CD4-positive, alpha-beta memory T cell (primary cell): ENCODE results near the gene COL23A1. TPM values are rescaled to one million over a fixed set of nuclear protein-coding genes. Genes with fewer than 3 reads are reported as not detected.

ENCODE experiments used
- CTCF ChIA-PET: fragments of 350-600 bp; sonication (Branson Sonifier 250); formaldehyde crosslinking; loops from one replicate; lab custom pipeline; 2021; ENCODE audit warnings: inconsistent platforms; ENCODE audit not compliant: partially characterized antibody; lab: Charles Lee
- POLR2A ChIA-PET: fragments of 350-600 bp; sonication (Branson Sonifier 250); formaldehyde crosslinking; loops from one replicate; lab custom pipeline; 2021; ENCODE audit not compliant: partially characterized antibody; lab: Charles Lee
- DNase-seq, 5 donors: peaks; one replicate each; pipeline versions ENCODE4 v3.0.0 to v3.0.0-alpha.2; 2020 to 2022; ENCODE audit warnings: mixed read lengths in 1 of 5
- H3K27ac ChIP-seq: one replicate; pipeline ENCODE4 v1.7.0; 2013; ENCODE audit warnings: low read depth, low read length
- H3K27me3 ChIP-seq: 2 replicates; pipeline ENCODE4 v1.7.0; 2013; ENCODE audit warnings: mild to moderate bottlenecking, low read length, moderate library complexity; ENCODE audit not compliant: insufficient read depth
- H3K36me3 ChIP-seq: 2 replicates; pipeline ENCODE4 v1.7.0; 2013; ENCODE audit warnings: mild to moderate bottlenecking, low read length, moderate library complexity; ENCODE audit not compliant: insufficient read depth
- H3K4me1 ChIP-seq: 2 replicates; pipeline ENCODE4 v1.7.0; 2013; ENCODE audit warnings: mild to moderate bottlenecking, low read length, moderate library complexity; ENCODE audit not compliant: insufficient read depth
- H3K4me3 ChIP-seq, 2 donors: one replicate each; pipeline ENCODE4 v1.7.0; 2013; ENCODE audit warnings: low read length in 2 of 2, mild to moderate bottlenecking in 1 of 2
- H3K9me3 ChIP-seq, 2 donors: one replicate each; pipeline ENCODE4 v1.7.0; 2013; ENCODE audit warnings: low read length in 2 of 2, control low read depth in 1 of 2; ENCODE audit not compliant: control insufficient read depth in 1 of 2
- H3K27ac Mint-ChIP-seq, 7 donors: one replicate each; pipeline ENCODE4 v1.8.0; 2020 to 2021; ENCODE audit warnings: mixed read lengths in 7 of 7, mild to moderate bottlenecking in 6 of 7, inconsistent platforms in 3 of 7, moderate library complexity in 3 of 7
- H3K27me3 Mint-ChIP-seq, 2 donors: one replicate each; pipeline ENCODE4 v1.8.0; 2020 to 2021; ENCODE audit warnings: mixed read lengths in 2 of 2
- H3K36me3 Mint-ChIP-seq, 2 donors: one replicate each; pipeline ENCODE4 v1.8.0; 2020 to 2021; ENCODE audit warnings: mixed read lengths in 2 of 2, inconsistent platforms in 1 of 2, mild to moderate bottlenecking in 1 of 2
- H3K4me1 Mint-ChIP-seq, 4 donors: one replicate each; pipeline ENCODE4 v1.8.0; 2020 to 2021; ENCODE audit warnings: mixed read lengths in 4 of 4, mild to moderate bottlenecking in 1 of 4
- H3K4me3 Mint-ChIP-seq, 8 donors: one replicate each; pipeline ENCODE4 v1.8.0; 2020 to 2021; ENCODE audit warnings: mixed read lengths in 8 of 8, mild to moderate bottlenecking in 7 of 8, moderate library complexity in 6 of 8, inconsistent platforms in 3 of 8
- H3K9me3 Mint-ChIP-seq, 8 donors: one replicate each; pipeline ENCODE4 v1.8.0; 2020 to 2021; ENCODE audit warnings: mixed read lengths in 8 of 8, mild to moderate bottlenecking in 5 of 8, inconsistent platforms in 3 of 8, moderate library complexity in 1 of 8
- intact Hi-C: fragments of 100-400 bp; cut with micrococcal nuclease; formaldehyde crosslinking; loops from one replicate; pipeline ENCODE4 v1.15.1; 2023
- polyA plus RNA-seq, 2 donors: library from polyadenylated mRNA; unstranded; fragments of 300-500 nt; fragmentation: Illumina TruSeq; gene quantifications; one replicate each; pipeline ENCODE4 v1.2.3, GENCODE V29; 2021
- total RNA-seq, 2 experiments: library from RNA; stranded (reverse); gene quantifications; one replicate each; pipeline ENCODE4 v1.2.3, GENCODE V29; 2021

COL23A1 gene
- total and polyA plus RNA-seq, 4 experiments from 2014 or later: 0.17 to 0.25 TPM; not detected in 2

DNA sequence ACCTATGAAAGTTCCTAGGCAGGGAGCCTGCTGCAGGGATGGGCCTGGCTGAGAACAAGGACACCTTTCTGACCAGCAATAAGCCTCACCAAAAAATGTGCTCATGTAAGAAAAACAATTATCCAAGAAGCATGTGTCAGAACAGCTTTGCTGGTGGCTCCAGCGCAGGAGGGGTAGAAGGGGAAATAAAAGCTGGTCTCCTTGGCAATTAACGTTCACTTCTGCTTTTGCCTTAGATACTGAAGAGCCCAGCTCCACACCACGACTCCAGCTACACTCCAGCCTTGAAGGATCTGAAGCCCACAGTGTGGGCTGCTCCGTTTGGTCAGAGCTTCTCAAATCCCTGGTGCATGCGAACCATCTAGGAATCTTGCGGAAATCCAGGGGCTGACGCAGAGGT, 250.0 kb downstream of the COL23A1 start:
- no peaks in the 10 kb centered on the region for H3K36me3 ChIP-seq
- CTCF ChIA-PET: no interaction called here
- no peak overlapping the region for H3K4me3 ChIP-seq
- H3K27me3 ChIP-seq: no peaks in the 10 kb centered on the region
- no peaks in the 10 kb centered on the region for H3K9me3 ChIP-seq
- H3K4me1 ChIP-seq: no peaks in the 10 kb centered on the region
- H3K27ac Mint-ChIP-seq: no peak overlapping the region
- H3K4me1 Mint-ChIP-seq: no peaks in the 10 kb centered on the region
- no peak overlapping the region for H3K4me3 Mint-ChIP-seq
- H3K27ac ChIP-seq: no peak overlapping the region
- no peaks in the 10 kb centered on the region for H3K36me3 Mint-ChIP-seq
- no peaks in the 10 kb centered on the region for H3K9me3 Mint-ChIP-seq
- DNase-seq: no peak
- intact Hi-C loops: no loop called here
- POLR2A ChIA-PET: no interaction called here
- H3K27me3 Mint-ChIP-seq: peaks cover 4 to 12% of the 10 kb centered on the region in 2 donors

DNA sequence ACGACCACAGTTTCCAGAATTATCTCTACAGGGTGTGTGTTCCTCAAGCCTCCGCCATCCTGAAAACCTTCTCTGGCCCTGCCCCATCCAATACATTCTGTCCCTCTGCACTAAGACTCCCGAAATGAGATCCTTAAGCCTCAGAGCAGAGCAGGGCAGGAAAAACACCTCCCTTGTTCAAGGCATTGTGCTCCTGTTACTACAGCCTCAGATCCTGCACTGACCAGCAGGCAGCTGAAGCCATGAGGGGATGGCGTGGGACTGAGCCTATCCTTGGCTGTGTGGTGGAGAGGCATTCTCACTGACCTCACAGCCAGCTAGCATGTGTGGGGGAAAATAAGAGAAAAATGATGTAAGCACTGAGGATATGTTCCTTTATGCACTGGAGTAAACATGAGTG, 250.9 kb downstream of the COL23A1 start:
- DNase-seq: no peak
- Mint-ChIP-seq H3K4me1 (no peaks in the 10 kb centered on the region), H3K27ac (no peak overlapping the region), H3K36me3 (no peaks in the 10 kb centered on the region), H3K27me3 (peaks cover 4 to 12% of the 10 kb centered on the region in 2 donors), H3K9me3 (no peaks in the 10 kb centered on the region), H3K4me3 (no peak overlapping the region)
- Histone ChIP-seq H3K9me3 (no peaks in the 10 kb centered on the region), H3K4me3 (no peak overlapping the region), H3K27ac (no peak overlapping the region), H3K36me3 (no peaks in the 10 kb centered on the region), H3K27me3 (no peaks in the 10 kb centered on the region), H3K4me1 (no peaks in the 10 kb centered on the region)
- intact Hi-C loops: no loop called here
- ChIA-PET POLR2A (no interaction called here), CTCF (no interaction called here)

DNA sequence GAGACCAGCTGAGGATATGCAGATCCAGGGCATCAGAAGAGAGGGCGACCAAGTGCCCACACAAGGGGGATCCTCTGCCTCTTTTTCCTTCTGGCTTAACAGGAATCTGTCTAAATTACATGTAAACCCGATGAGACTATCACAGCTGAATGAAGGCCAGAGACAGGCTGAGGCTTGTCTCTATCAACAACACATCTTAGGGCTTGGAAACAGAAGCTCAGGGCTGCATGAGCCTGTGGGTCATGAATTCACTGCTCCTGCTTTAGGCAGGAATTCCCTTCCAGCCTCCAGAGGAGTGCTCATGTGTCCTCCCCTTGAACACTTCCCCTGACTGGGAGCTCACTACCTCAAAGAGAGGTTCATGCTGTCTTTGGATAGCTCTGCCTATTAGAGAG, 251.4 kb downstream of the COL23A1 start:
- H3K4me1 ChIP-seq: no peaks in the 10 kb centered on the region
- H3K4me1 Mint-ChIP-seq: no peaks in the 10 kb centered on the region
- ChIA-PET CTCF (no interaction called here), POLR2A (no interaction called here)
- no peak for DNase-seq
- H3K36me3 ChIP-seq: no peaks in the 10 kb centered on the region
- no peaks in the 10 kb centered on the region for H3K9me3 Mint-ChIP-seq
- no peak overlapping the region for H3K4me3 Mint-ChIP-seq
- intact Hi-C loops: no loop called here
- peaks cover 4 to 12% of the 10 kb centered on the region in 2 donors for H3K27me3 Mint-ChIP-seq
- no peaks in the 10 kb centered on the region for H3K9me3 ChIP-seq
- no peak overlapping the region for H3K27ac ChIP-seq
- H3K4me3 ChIP-seq: no peak overlapping the region
- H3K27me3 ChIP-seq: no peaks in the 10 kb centered on the region
- no peak overlapping the region for H3K27ac Mint-ChIP-seq
- no peaks in the 10 kb centered on the region for H3K36me3 Mint-ChIP-seq

DNA sequence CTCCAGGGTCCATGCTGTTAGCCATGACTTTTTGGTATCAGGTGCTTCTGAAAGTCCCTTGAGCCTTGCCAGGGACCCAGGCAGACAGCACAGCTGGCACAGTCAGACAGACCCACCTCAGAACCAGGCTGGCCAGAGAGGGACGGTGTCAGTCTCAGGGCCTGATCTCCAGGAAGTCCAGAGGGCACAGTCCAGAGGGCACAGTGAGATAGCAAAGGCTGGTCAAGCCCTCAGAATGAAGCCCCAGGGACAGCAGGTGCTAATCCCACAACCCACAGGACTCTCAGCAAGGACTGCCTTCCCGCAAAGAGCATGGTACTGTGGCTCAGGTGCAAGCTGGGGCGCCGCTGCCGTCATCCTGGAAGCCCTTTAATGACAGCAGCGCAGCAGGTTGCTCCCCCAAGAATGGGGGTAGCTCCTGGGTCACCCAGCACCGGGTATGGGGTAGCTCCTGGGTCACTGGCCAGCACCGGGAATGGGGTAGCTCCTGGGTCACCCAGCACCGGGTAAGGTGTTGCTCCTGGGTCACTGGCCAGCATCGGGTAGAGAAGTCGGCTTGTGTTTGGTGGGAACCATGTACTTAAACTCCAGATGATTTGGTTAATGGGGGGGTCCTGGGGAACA, 252.0 kb downstream of the COL23A1 start:
- DNase-seq: no peak
- Mint-ChIP-seq H3K27ac (no peak overlapping the region), H3K4me3 (no peak overlapping the region), H3K9me3 (no peaks in the 10 kb centered on the region), H3K27me3 (peaks cover 4 to 12% of the 10 kb centered on the region in 2 donors), H3K36me3 (no peaks in the 10 kb centered on the region), H3K4me1 (no peaks in the 10 kb centered on the region)
- Histone ChIP-seq H3K36me3 (no peaks in the 10 kb centered on the region), H3K27ac (no peak overlapping the region), H3K9me3 (no peaks in the 10 kb centered on the region), H3K4me3 (no peak overlapping the region), H3K4me1 (no peaks in the 10 kb centered on the region), H3K27me3 (no peaks in the 10 kb centered on the region)
- CTCF ChIA-PET: no interaction called here
- intact Hi-C loops: no loop called here
- POLR2A ChIA-PET: no interaction called here

- Mint-ChIP-seq H3K9me3 (no peaks in the 10 kb centered on the region), H3K36me3 (no peaks in the 10 kb centered on the region), H3K27ac (no peak overlapping the region), H3K4me3 (no peak overlapping the region), H3K27me3 (peaks cover 4 to 9% of the 10 kb centered on the region in 2 donors), H3K4me1 (no peaks in the 10 kb centered on the region)
- intact Hi-C loops: no loop called here
- Histone ChIP-seq H3K9me3 (no peaks in the 10 kb centered on the region), H3K4me3 (no peak overlapping the region), H3K27me3 (no peaks in the 10 kb centered on the region), H3K27ac (no peak overlapping the region), H3K36me3 (no peaks in the 10 kb centered on the region), H3K4me1 (no peaks in the 10 kb centered on the region)
- ChIA-PET POLR2A (no interaction called here), CTCF (no interaction called here)
- DNase-seq: no peak
These were observed 252.9 kb downstream of the COL23A1 start for GRCh38 chr5:178337334-178337741.

DNA sequence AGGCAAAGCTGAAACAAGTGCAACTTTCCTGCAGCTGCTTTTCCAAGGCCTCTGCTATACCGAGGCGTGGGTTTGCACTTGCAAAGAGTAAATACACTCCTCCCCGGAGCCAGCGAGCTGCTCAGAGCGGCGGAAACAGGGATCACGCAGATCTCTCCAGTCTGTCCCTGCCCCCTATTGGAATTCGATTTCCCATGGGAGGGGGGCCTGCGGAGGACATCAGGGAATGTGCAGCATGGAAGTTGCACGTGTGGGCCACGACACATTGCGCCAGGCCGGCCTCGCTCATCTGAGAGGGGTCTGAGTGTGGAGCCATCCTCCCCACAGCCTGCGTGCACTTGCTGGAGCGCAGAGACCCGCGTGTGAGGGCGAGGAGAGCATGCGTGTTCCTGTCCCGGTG, 253.3 kb downstream of the COL23A1 start:
- Histone ChIP-seq H3K9me3 (no peaks in the 10 kb centered on the region), H3K27ac (no peak overlapping the region), H3K4me1 (no peaks in the 10 kb centered on the region), H3K4me3 (no peak overlapping the region), H3K36me3 (no peaks in the 10 kb centered on the region), H3K27me3 (no peaks in the 10 kb centered on the region)
- H3K36me3 Mint-ChIP-seq: no peaks in the 10 kb centered on the region
- POLR2A ChIA-PET: no interaction called here
- H3K27ac Mint-ChIP-seq: no peak overlapping the region
- no peak overlapping the region for H3K4me3 Mint-ChIP-seq
- H3K4me1 Mint-ChIP-seq: no peaks in the 10 kb centered on the region
- no peak for DNase-seq
- CTCF ChIA-PET: no interaction called here
- peaks cover 4 to 8% of the 10 kb centered on the region in 2 donors for H3K27me3 Mint-ChIP-seq
- no peaks in the 10 kb centered on the region for H3K9me3 Mint-ChIP-seq
- intact Hi-C loops: no loop called here

GRCh38 chr5:178335302-178336030, 254.7 kb downstream of the COL23A1 start:
- no peak for DNase-seq
- Histone ChIP-seq H3K4me3 (no peak overlapping the region), H3K36me3 (no peaks in the 10 kb centered on the region), H3K27me3 (no peaks in the 10 kb centered on the region), H3K27ac (no peak overlapping the region), H3K4me1 (no peaks in the 10 kb centered on the region), H3K9me3 (no peaks in the 10 kb centered on the region)
- peaks cover 0 to 4% (median under 1%) of the 10 kb centered on the region in 4 donors for H3K4me1 Mint-ChIP-seq
- H3K9me3 Mint-ChIP-seq: no peaks in the 10 kb centered on the region
- H3K36me3 Mint-ChIP-seq: no peaks in the 10 kb centered on the region
- ChIA-PET CTCF (no interaction called here), POLR2A (no interaction called here)
- H3K27me3 Mint-ChIP-seq: peaks cover 0 to 6% of the 10 kb centered on the region in 2 donors
- no peak overlapping the region for H3K27ac Mint-ChIP-seq
- intact Hi-C loops: no loop called here
- no peak overlapping the region for H3K4me3 Mint-ChIP-seq
